ENCODE results near the gene METTL22.

Gene METTL22, protein sequence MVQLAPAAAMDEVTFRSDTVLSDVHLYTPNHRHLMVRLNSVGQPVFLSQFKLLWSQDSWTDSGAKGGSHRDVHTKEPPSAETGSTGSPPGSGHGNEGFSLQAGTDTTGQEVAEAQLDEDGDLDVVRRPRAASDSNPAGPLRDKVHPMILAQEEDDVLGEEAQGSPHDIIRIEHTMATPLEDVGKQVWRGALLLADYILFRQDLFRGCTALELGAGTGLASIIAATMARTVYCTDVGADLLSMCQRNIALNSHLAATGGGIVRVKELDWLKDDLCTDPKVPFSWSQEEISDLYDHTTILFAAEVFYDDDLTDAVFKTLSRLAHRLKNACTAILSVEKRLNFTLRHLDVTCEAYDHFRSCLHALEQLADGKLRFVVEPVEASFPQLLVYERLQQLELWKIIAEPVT

DNA sequence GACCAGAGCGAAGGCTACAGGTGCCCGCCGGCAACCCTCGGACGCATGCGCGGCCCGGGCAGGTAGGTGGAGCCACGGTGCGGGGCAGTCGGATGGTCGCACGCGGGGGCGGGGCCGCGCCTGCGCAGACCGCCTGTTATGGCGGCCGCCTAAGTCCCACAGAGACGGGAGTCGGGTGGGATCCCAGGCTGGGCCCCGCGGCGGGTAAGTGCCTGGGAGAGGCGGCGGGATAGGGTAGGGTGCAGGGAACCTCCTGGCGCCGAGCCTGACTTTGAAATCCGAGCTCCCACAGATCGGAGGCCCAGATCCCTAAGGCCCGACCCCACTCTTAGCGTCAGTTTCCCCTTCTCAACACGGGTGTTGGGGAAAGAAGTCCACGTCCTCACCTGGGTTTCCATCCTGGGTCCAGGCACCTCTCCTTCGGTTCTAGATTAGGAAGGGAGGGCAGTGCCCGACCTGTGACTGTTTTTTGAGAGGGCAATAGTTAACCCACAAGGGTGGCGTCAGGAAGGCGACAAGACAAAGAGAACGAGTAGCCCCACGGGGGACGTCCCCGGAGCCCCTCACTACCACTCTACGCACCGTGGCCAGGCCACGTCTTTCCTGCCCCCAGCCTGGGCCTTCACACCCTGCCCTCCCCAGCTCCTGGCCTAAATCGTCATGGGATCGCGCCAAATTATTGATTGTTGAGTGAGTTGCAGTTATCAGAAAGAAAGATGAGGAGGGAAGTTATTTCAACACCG lies at the start of gene METTL22:
Gene METTL22 (plus strand): TSS at position 127 of the 743 bp plus-strand sequence. CDS start 3,968 bp downstream, outside the sequence.
- peak; percentile 82 for DNase-seq

DNA sequence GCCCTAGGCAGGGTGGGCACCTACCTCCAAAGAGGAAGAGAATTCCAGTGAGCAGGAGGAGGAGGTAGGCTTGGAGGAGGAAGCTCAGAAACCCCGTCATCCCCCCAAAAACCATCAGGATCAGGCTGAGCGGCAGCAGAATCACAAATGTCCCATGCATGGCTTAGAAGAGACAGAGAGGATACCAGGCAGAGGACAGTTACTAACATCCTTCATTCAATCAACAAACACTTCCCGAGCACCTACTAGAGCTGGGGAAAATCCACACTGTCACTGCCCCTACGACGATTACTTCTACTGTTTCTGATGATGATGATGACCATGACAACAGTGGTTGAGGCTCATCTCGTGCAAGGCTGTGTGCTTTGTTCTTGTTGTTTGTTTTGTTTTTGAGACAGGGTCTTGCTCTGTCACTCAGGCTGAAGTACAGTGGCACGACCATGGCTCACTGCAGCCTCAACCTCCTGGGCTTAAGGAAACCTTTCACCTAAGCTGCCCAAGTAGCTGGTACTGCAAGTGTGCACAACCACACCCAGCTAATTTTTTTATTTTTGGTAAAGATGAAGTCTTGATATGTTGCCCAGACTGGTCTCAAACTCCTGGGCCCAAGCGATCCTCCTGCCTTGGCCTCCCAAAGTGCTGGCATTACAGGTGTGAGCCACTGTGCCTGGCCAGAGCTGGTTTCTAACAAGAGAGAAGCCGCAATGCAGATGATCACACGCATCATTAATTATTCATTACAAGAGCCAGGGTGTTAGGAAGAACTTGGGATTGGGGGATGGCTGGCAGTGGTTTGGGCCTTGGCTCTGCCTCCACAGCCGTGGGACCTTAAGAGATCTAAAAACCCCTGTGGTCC lies 49.2 kb upstream of the METTL22 start:
- DNase-seq, result no peak

- no peak for DNase-seq
These were observed 48.4 kb upstream of the METTL22 start for GRCh38 chr16:8572919-8573724.

DNA sequence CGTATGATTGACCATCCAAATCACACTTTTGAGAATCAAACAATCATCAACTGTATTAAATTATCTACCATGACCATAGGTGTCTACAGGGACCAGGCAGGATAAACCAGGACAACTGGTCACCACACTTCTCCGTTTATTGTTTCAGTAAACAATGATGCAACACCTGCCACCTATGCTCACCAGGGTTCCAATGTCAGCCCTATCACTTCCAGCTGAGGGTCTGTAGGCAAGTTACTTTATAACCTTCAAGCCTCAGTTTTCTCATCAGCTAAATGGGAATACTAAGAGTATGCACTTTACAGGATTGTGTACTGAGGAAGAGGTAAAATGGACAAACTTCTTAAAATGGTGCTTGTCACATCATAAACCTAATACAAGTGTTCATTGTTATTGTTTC lies 46.1 kb upstream of the METTL22 start:
- DNase-seq, result no peak

DNA sequence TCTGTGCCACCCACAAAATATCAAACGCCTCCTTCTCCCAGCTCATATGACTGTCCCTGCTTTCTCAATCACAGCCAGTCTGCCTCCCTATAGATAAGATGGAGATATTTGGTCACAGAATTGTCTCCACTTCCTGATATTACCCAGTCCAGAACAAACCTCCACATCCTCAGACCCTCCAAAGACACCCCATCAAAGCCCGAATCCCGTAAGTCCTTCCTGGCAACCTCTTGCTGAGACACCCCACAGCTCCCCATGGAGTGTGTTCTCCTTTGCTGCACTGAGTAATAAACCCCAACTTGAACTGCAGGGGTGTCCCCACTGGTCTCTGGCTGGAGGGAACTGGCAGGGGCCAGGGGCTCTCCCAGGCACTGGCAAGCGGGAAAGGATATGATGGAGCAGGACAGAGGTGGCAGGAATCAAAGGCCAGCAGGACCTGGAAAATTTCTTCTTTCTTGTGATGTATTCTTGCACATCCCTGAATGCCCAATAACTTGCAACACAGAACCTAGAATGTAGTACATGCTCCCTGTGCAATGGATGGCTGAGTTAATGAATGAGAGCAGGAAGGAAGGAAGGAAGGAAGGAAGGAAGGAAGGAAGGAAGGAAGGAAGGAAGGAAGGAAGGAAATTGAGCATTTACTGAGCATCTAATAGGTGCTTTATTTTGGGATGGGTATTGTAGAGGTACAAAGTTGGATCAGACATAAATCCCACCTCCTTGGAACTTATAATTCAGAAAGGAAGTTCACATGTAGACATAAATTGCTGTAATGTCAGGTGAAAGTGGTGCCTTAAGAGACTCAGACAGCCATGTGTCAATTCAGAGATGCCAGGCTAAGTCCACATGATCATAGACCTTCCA lies 45.1 kb upstream of the METTL22 start:
- no peak for DNase-seq

DNA sequence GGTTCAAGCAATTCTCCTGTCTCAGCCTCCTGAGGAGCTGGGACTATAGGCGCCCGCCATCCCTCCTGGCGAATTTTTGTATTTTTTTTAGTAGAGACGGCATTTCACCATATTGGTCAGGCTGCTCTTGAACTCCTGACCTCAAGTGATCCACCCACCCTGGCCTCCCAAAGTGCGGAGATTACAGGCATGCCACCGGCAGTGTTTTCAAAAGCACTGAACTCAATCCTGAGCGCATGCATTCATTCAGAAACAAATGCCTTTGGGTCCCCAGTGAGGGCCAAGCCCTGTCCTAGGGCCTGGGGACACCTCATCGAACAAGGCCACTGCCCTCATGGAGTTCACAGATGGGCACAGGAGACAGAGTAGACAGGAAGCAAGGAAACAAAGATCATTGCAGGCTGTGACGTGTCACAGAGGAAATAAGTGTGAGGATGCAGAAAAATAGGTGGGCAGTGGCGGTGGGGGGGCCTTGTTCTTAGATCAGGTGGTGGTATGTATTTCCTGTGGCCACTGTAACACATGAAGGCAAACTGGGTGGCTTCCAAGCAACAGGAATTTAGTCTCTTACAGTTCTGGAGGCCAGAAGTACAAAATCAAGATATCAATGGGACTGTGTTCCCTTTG lies 43.7 kb upstream of the METTL22 start:
- DNase-seq, result no peak

GRCh38 chr16:8579559-8579958 lies 41.9 kb upstream of the METTL22 start:
- no peak for DNase-seq

DNA sequence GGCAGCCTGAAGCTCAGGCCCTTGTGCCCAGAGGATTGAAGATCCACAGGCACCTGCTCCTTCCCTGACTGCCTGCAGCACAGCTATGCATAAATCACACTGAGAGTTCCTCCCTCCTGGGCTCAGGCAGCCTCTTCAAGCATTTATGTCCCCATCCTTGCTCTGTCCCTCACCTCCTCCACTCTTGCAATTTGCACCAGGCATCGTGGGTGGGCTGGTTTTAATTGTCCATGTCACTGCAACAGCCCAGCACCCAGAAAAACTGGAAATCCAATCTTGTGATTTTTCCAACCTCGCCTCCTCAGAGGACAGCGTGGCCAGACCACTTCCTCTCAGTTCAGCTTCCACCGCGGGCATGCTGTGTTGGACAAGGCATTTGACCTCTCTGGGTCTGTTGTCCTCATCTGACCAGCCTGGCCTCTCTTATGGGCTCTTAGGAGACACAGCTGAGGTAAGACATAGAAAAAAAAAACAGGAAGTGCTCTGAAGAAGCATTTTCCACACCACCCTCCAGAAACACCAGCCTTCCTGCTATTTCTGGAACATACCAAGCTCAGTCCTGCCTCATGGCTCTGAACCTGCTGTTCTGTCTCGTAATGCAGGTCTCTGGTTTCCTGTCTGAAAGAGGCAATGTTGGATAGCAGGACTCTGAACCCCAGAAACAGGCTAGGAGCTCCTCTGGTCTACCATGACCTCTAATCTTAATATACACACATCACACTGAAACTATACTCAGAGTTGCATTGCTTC lies 39.5 kb upstream of the METTL22 start:
- no peak for DNase-seq

- DNase-seq, result no peak
These were observed 38.3 kb upstream of the METTL22 start for GRCh38 chr16:8583199-8583598.

- DNase-seq, result no peak
These were observed 37.8 kb upstream of the METTL22 start for GRCh38 chr16:8583732-8584131.

- DNase-seq, result no peak
These were observed 36.5 kb upstream of the METTL22 start for GRCh38 chr16:8585041-8585440.

DNA sequence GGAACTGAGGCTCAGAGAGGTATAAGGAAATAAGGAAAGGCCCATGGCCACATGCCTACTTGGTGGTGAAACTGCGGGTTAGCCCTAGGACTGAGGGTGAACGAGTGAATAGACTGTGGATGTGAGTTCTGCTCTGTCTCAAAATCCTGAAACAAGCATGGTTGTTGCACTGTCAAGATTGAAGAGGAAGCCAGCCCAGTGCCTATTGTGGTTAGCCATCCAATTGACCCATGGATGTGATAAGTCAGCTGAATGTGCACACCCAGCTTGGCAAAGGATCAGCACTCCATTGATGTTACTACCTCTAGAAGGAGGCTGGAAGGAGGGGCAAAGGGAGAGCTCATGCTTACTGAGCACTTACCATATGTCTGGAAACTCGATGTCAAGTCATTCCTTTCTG lies 35.6 kb upstream of the METTL22 start:
- DNase-seq, result no peak

DNA sequence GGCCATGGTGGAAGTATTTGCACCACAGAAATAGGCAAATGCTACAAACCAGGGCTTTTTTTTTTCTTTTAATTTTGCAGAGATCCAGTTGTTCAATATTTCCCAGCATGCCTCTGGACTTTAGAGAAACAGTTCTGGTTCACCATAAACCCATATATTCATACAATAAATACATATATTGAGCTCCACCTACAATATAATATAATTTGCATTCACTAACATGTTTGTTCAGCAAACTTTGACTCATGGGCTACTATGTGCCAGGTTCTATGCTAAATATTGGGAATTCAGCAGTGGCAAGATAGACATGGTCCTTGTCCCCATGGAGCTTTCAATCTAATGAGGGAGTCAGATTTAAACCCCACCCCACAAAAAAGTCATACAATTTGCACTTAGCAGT lies 34.4 kb upstream of the METTL22 start:
- no peak for DNase-seq

DNA sequence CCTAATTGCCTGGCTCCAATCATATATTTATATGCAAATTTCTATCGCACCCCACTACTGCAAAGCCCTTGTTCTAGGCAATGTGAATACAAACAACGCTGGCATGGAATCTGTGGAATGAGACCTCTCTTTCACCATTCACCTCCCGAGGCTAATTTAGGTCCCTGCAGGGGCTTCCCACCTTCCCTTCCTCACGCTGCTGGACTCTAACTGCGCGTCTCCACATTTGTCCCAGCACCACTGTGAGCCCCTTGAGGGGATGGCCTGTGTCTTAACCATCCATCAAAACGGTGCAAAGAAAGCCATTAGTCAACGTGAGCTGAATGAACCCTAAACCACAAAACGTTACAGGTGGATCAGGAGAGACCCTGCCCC lies 32.8 kb upstream of the METTL22 start:
- DNase-seq, result no peak

DNA sequence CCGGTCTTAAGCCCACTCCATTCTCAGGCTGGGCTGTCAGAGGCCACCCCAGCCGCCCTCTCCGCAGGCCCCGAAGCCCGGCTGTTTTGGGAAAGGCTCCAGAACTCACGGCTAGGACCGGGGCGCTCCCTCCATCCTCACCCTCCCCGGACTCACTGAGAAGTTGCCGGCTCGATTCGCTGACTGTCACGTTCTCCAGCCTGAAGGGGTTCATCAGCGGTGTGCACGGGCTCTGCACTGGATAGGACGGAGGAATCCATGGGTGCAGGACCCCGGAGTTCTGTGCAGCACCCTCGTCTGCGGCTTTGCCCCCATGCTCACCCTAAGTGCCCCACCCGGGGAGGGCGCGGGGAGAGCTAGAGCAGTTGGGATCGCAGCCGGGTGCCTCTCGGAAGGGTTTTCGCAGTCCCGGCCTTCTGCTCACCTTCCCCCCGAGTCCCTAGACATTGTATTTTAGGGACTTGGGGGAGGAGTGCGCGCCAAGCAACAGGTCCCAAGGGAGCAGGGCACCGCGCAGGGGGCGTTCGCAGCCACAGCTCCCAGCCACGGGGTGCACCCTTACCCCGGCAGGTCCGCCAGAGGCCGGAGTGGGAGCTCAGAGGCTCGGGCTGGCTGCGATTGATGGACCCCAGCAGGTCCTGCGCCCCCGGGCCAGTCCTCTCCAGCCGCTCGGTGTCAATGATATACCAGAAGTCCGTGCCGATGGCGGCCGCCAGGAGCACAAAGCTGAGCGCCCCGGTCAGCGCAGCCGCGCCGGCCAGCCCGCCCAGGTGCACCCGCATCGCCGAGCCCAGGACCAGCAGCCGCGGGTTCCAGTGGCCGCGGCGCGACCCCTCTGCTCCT lies 32.2 kb upstream of the METTL22 start:
- no peak for DNase-seq

GRCh38 chr16:8589900-8590688 lies 31.4 kb upstream of the METTL22 start, which contains the start of gene TMEM114:
TSS of gene TMEM114 (minus strand) at chr16:8590511. CDS start at chr16:8589838, 673 bp downstream.
- DNase-seq, result no peak

- no peak for DNase-seq
These were observed 30.7 kb upstream of the METTL22 start for GRCh38 chr16:8590811-8591210.

- no peak for DNase-seq
These were observed 30.0 kb upstream of the METTL22 start for GRCh38 chr16:8591451-8591850.

All from activated effector memory CD4-positive, alpha-beta T cell treated with Interleukin-2 at 50 U/mL for 16 hours (primary cell).